Liver (tissue), 9 donors: ENCODE data around the gene KCNK7. TPM values are rescaled to one million over a fixed set of nuclear protein-coding genes. Genes with fewer than 3 reads are reported as not detected.
A peak's percentile ranks its signal among the peaks of the same experiment; 100 is the strongest.

Experiments used
- DNase-seq: peaks from one replicate; pipeline ENCODE4 v3.0.0-alpha.2; 2017; ENCODE audit warnings: low spot score
- H3K27ac ChIP-seq, 2 donors: one replicate each; pipeline ENCODE4 v1.7.0; 2013; ENCODE audit warnings: inconsistent platforms in 2 of 2, low read length in 2 of 2, control low read depth in 1 of 2, low read depth in 1 of 2, mild to moderate bottlenecking in 1 of 2
- H3K27me3 ChIP-seq, 4 donors: one replicate each; pipeline versions ENCODE4 v1.6.1 to v1.7.0; 2013; ENCODE audit warnings: low read length in 3 of 4, inconsistent platforms in 1 of 4, mild to moderate bottlenecking in 1 of 4, moderate library complexity in 1 of 4; ENCODE audit not compliant: control insufficient read depth in 4 of 4, insufficient read depth in 4 of 4
- H3K36me3 ChIP-seq, 4 donors: one replicate each; pipeline versions ENCODE4 v1.6.1 to v1.7.0; 2013; ENCODE audit warnings: low read length in 3 of 4, mild to moderate bottlenecking in 3 of 4, low read depth in 1 of 4, moderate library complexity in 1 of 4; ENCODE audit not compliant: control insufficient read depth in 4 of 4, insufficient read depth in 3 of 4
- H3K4me1 ChIP-seq, 4 donors: one replicate each; pipeline versions ENCODE4 v1.6.1 to v1.7.0; 2013; ENCODE audit warnings: low read length in 3 of 4, mild to moderate bottlenecking in 3 of 4, moderate library complexity in 1 of 4; ENCODE audit not compliant: control insufficient read depth in 4 of 4, insufficient read depth in 4 of 4
- H3K4me3 ChIP-seq, 3 donors: one replicate each; pipeline versions ENCODE4 v1.6.1 to v1.7.0; 2013; ENCODE audit warnings: low read length in 3 of 3, control low read depth in 1 of 3, low read depth in 1 of 3, mild to moderate bottlenecking in 1 of 3
- H3K9ac ChIP-seq, 2 donors: one replicate each; pipeline ENCODE4 v1.7.0; 2013; ENCODE audit warnings: low read length in 2 of 2, mild to moderate bottlenecking in 2 of 2, moderate library complexity in 2 of 2, control low read depth in 1 of 2, low read depth in 1 of 2
- H3K9me3 ChIP-seq, 4 donors: one replicate each; pipeline versions ENCODE4 v1.6.1 to v1.7.0; 2013; ENCODE audit warnings: low read length in 3 of 4; ENCODE audit not compliant: control insufficient read depth in 4 of 4
- ATF3 ChIP-seq: IDR thresholded peaks from 2 replicates; pipeline ENCODE4 v1.6.1; 2016; ENCODE audit warnings: antibody characterized with exemption
- CTCF ChIP-seq: fragments of 150-350 bp; IDR thresholded peaks from 2 replicates; pipeline ENCODE4 v1.5.1; 2017; ENCODE audit warnings: improper control_type of control experiment, low read depth, low read length; ENCODE audit not compliant: missing input control
- EGR1 ChIP-seq, 2 donors: IDR thresholded peaks; 2 replicates each; pipeline ENCODE4 v1.6.1; 2016 to 2018; ENCODE audit warnings: antibody characterized with exemption in 2 of 2, low read depth in 2 of 2
- FOXA1 ChIP-seq: IDR thresholded peaks from 2 replicates; pipeline ENCODE4 v1.6.1; 2016; ENCODE audit warnings: antibody characterized with exemption
- FOXA2 ChIP-seq: IDR thresholded peaks from 2 replicates; pipeline ENCODE4 v1.6.1; 2016; ENCODE audit warnings: antibody characterized with exemption
- GABPA ChIP-seq, 2 donors: IDR thresholded peaks in 1 of 2; conservative IDR thresholded peaks in 1 of 2; 2 replicates each; pipeline ENCODE4 v1.6.1; 2016; ENCODE audit warnings: antibody characterized with exemption in 2 of 2, mild to moderate bottlenecking in 1 of 2, moderate library complexity in 1 of 2
- JUND ChIP-seq, 2 donors: IDR thresholded peaks; 2 replicates each; pipeline ENCODE4 v1.6.1; 2016; ENCODE audit warnings: antibody characterized with exemption in 2 of 2
- NR2F2 ChIP-seq: IDR thresholded peaks from 2 replicates; pipeline ENCODE4 v1.6.1; 2016; ENCODE audit warnings: antibody characterized with exemption
- RAD21 ChIP-seq, 2 donors: IDR thresholded peaks; 2 replicates each; pipeline ENCODE4 v1.6.1; 2016; ENCODE audit warnings: antibody characterized with exemption in 2 of 2, mild to moderate bottlenecking in 2 of 2
- REST ChIP-seq: IDR thresholded peaks from 2 replicates; pipeline ENCODE4 v1.6.1; 2016; ENCODE audit warnings: antibody characterized with exemption, mild to moderate bottlenecking
- SP1 ChIP-seq: IDR thresholded peaks from 2 replicates; pipeline ENCODE4 v1.6.1; 2018; ENCODE audit warnings: antibody characterized with exemption, mild to moderate bottlenecking
- TAF1 ChIP-seq: conservative IDR thresholded peaks from 2 replicates; pipeline ENCODE4 v1.6.1; 2016; ENCODE audit warnings: antibody characterized with exemption, mild to moderate bottlenecking
- YY1 ChIP-seq: IDR thresholded peaks from 2 replicates; pipeline ENCODE4 v1.6.1; 2016; ENCODE audit warnings: antibody characterized with exemption, mild to moderate bottlenecking
- WGBS: extraction: QIAGEN DNeasy Blood & Tissue Kit; methylation state at CpG from one replicate; pipeline ENCODE4 v1.1.7; 2013; 5-methylcytosine and 5-hydroxymethylcytosine counted together
- polyA plus RNA-seq, 2 donors: library from polyadenylated mRNA; stranded (reverse) in 1 of 2; unstranded in 1 of 2; fragments of 200-250 nt in 1 of 2; fragments of >200 nt in 1 of 2; fragmentation: Nextera tagmentation in 1 of 2; extraction: Ambion mirVana in 1 of 2; gene quantifications; one replicate each; pipeline versions ENCODE4 v1.2.1 to v1.2.3, GENCODE V29; 2013 to 2015
- total RNA-seq, 2 donors: library from RNA; depleted of rRNA; stranded (reverse); fragments of >200 nt; gene quantifications; one replicate each; pipeline ENCODE4 v1.2.3, GENCODE V29; 2014
- donor health status: healthy.
- donor health status: healthy.
- donor health status: healthy.
- donor health status: healthy.
- donor health status: healthy.

Gene KCNK7
- total and polyA plus RNA-seq, 4 donors: 0.14 to 0.32 (median 0.24) TPM

- TF ChIP-seq CTCF (no peak), EGR1 (IDR thresholded peaks at IDR 0.05; ENCODE audit: low read depth in 2 of 2) (no peak), RAD21 (IDR thresholded peaks at IDR 0.05) (no peak), NR2F2 (no peak), SP1 (no peak), YY1 (no peak)
Measured at GRCh38 chr11:65611758-65612603, 16.4 kb upstream of the KCNK7 start (continued).

GRCh38 chr11:65611028-65611757, 15.6 kb upstream of the KCNK7 start:
- peak overlapping the region in 1 of 2 donors; percentile 22 for H3K9ac ChIP-seq
- peak overlapping the region in 1 of 3 donors; percentile 90 for H3K4me3 ChIP-seq
- peak overlapping the region; percentile 64 to 96 for H3K27ac ChIP-seq
- no peak for DNase-seq
- no peaks in the 10 kb centered on the region for H3K27me3 ChIP-seq
- H3K4me1 ChIP-seq: peaks cover 10 to 53% (median 35%) of the 10 kb centered on the region in 4 donors
- WGBS: 60% methylated on average over 10 of the region's 10 CpGs
- no peaks in the 10 kb centered on the region for H3K9me3 ChIP-seq
- TF ChIP-seq SP1 (peak; percentile 15), EGR1 (IDR thresholded peaks at IDR 0.05; ENCODE audit: low read depth in 2 of 2) (peak in 1 of 2 donors; percentile 14), REST (no peak), NR2F2 (peak; percentile 72), YY1 (no peak), GABPA (IDR thresholded peaks at IDR 0.05 in 1 of 2, conservative IDR thresholded peaks at IDR 0.05 in 1 of 2) (peak; percentile 10 to 24), TAF1 (no peak)
- peaks cover 0 to 18% (median 4%) of the 10 kb centered on the region in 4 donors for H3K36me3 ChIP-seq

- 70% methylated on average over 6 of the region's 6 CpGs for WGBS
- Histone ChIP-seq H3K4me3 (no peak overlapping the region), H3K27me3 (no peaks in the 10 kb centered on the region), H3K4me1 (peaks cover 10 to 52% (median 35%) of the 10 kb centered on the region in 4 donors), H3K9me3 (no peaks in the 10 kb centered on the region), H3K36me3 (peaks cover 3 to 25% (median 10%) of the 10 kb centered on the region in 4 donors), H3K9ac (peak overlapping the region in 1 of 2 donors; percentile 22), H3K27ac (peak overlapping the region in 1 of 2 donors; percentile 64)
- no peak for DNase-seq
- no peak for TF ChIP-seq EGR1 (IDR thresholded peaks at IDR 0.05; ENCODE audit: low read depth in 2 of 2)
- TF ChIP-seq JUND (IDR thresholded peaks at IDR 0.05): no peak
- no peak for TF ChIP-seq GABPA (IDR thresholded peaks at IDR 0.05 in 1 of 2, conservative IDR thresholded peaks at IDR 0.05 in 1 of 2)
- no peak for TF ChIP-seq FOXA2
- no peak for TF ChIP-seq ATF3
- TF ChIP-seq RAD21 (IDR thresholded peaks at IDR 0.05): no peak
- TF ChIP-seq YY1: no peak
- no peak for TF ChIP-seq FOXA1
- TF ChIP-seq NR2F2: no peak
Measured at GRCh38 chr11:65610404-65610803, 14.8 kb upstream of the KCNK7 start.
